Islet of Langerhans (tissue), 1 donor: Measurements from ENCODE around the gene SIM2.

ENCODE experiments used
- FAIRE-seq: peaks from one replicate; lab custom pipeline; 2011; peaks lifted over from hg19 to GRCh38; lab: Jason Lieb, UNC

Gene SIM2

GRCh38 chr21:36686955-36687354, 12.0 kb upstream of the SIM2 start:
- FAIRE-seq = no peak

GRCh38 chr21:36688324-36688723, 10.6 kb upstream of the SIM2 start:
- no peak for FAIRE-seq

DNA sequence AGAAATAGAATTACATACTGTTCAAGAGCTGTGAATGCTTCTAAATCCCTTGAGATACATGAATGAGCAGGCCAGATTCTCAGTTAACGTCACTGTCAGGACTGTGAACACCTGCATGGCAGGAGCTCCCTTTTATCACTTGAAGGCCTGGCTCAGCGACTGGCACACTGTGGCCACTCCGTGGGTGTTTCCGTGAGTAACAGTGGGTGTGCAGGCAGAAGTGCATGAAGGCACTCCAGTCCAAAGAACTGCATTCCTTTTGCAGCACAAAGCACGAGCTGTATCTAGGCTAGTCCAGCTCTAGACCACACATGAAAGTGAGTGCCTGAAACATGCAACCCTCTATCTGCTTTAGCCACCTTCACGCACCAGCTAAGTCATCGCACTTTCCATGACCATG, 9.6 kb upstream of the SIM2 start:
- FAIRE-seq = no peak

- no peak for FAIRE-seq
These were observed 8.0 kb upstream of the SIM2 start for GRCh38 chr21:36690628-36691554.

- no peak for FAIRE-seq
These were observed 7.3 kb upstream of the SIM2 start for GRCh38 chr21:36691555-36692041.

DNA sequence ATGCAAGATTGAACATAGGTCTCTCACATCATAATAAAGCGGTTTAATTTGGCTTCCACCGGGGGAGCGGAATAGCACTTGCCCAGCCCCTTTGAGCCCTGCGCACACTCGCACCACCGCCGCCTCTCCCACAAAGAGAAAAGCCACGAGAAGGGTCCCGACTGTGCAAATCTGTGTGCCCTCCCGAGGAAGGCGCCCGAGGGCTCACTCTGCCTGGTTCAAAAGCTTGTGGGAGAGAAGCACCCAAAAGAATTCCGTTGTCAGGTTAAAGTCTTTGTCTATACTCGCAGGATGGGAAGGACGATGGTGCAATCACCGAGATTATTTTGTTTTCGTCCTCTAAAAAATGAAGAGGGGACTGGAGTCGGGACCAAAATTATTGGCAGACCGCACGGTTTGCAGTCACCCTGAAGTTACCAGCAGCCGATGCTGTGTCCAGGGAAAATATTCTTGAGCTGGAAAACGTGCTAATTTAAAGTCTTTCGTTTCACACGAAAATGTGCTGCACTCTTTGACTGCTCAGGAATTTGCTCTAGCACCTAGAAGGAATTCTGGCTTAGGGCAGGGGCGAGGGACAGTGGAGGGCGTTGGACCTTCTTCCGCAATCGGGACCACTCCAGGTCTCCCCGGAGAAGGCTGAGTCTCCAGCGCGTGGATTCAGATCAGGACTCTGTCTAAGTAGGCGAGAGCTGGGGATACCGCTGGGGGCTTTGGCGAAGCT, 6.6 kb upstream of the SIM2 start:
- FAIRE-seq = no peak

DNA sequence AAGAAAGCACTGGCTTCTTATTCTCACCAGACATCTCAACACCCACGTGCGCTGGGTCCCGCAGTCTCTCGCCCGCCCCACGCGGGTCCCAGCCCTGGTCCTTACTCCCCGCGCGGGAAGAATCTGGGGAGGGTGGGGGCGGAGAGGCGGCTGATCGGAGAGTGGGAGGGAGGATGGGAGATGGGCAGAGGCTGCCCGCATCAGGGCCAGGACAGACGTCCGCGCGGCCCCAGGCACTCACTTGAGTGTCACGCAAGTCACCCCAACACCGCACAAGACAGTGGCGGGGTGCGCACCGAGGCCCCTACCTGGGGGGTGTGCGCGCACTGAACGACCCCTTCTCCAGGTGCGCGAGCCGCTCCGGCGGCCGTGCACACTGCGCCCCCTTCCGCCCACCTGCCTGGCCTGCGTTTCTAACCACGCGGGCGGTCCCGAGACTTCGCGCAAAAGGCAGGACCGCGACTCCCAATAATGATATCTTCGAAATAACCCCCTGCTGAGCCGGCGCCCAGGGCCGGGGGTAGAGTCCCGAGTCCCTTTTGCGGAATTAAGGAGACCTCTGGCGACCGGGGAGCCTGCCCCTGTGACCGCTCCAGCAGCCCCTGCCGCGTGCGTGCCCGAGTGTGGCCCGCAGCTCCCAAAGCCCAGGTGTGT, 6.0 kb upstream of the SIM2 start:
- FAIRE-seq = no peak

- FAIRE-seq = no peak
These were observed 5.4 kb upstream of the SIM2 start for GRCh38 chr21:36693489-36694030.

- FAIRE-seq = no peak
These were observed 4.8 kb upstream of the SIM2 start for GRCh38 chr21:36694031-36694515.

- FAIRE-seq = no peak
These were observed 4.2 kb upstream of the SIM2 start for GRCh38 chr21:36694593-36695282.

- no peak for FAIRE-seq
These were observed 3.7 kb upstream of the SIM2 start for GRCh38 chr21:36695283-36695634.

DNA sequence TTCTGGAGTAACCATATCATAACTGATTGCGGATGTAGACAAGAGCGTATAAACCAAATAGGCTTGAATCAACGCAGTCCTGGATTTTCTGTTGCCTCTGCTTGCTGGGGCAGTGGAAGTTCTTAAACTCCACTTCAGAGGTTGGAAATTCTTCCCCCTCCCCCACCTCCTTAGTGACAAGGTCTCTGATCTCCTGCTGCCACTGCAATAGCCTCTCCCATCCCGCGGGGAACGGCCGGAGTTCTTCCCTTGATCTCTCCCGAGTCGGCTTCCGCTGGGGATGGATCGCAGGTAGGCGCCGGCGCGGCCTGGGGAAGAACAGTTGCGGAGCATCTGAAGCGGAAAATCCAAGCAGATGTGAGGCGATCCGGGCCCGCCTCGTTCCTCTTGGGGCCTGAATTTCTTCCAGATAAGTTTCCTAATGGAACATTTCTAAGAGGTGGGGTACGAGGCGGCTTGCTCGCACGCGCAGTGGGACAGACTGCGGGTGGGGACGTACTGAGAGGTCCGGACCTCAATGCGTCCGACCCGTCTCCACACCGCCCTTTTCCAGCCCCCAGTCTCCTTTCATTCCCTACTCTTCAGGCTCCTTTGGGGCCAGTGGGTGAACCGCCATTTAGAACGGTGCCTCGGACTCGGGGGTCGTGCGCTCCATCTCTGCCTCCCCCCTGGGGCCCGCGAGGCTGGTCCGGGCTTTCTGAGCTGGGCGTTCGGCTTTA, 3.1 kb upstream of the SIM2 start:
- FAIRE-seq = no peak

DNA sequence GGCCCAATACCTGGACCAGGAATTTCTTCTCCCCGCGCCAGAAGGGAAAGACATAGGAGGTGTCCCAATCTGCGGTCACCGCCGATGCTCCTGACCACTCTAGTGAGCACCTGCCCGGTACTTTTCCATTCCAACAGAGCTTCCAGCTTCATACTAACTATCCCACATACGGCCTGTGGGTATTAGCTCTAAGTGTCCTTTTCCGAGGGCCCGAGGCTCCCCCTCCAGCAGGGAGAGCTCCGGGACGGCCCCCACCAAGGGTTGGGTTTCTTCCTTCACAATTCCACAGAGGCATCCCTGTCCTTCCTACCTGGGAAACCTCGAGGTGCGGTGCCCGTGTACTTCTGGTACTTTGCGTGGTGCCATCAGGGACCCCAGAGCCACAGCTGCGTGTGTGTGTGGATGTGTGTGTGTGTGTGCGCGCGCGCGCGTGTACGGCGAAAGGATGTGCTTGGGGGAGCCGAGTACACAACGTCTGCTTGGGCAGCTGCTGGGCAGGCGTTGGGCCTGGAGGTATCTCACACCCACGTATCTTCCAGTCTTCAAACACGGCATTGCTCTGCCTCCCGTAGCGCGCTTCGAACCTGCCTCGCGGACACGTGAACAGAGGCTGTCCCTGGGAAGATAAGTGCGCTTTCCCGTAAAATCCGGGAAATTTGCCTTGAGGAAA, 2.4 kb upstream of the SIM2 start:
- FAIRE-seq = no peak

DNA sequence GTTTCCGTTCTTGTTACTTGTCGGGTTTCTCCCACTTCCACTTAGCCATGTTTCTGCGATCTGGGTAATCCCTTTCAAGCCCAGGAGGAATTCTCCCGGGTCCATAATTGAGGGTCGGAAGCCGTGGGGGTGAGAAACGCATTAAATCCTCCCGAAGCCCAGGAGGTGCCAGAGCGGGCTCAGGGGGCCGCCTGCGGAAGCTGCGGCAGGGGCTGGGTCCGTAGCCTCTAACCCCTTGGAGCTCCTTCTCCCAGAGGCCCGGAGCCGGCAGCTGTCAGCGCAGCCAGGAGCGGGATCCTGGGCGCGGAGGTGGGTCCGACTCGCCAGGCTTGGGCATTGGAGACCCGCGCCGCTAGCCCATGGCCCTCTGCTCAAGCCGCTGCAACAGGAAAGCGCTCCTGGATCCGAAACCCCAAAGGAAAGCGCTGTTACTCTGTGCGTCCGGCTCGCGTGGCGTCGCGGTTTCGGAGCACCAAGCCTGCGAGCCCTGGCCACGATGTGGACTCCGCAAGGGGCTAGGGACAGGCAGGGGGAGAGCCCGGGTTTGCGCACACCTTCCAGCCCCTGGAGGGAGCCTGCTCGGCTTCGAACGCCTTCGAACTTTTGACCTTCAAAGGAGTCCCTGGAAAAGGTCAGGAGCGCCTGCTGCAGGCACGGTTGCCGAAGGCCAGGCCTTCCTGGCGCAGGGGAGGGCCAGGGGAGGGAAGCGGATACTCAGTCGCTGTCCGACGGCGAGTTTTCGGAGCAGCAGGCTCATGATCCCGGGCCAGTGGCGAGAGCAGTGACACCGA, 1.7 kb upstream of the SIM2 start:
- FAIRE-seq = no peak

- no peak for FAIRE-seq
These were observed 997 bp upstream of the SIM2 start for GRCh38 chr21:36697851-36698384.

- FAIRE-seq = no peak
These were observed 432 bp upstream of the SIM2 start for GRCh38 chr21:36698385-36698980.

GRCh38 chr21:36699546-36700294, 805 bp downstream of the SIM2 start:
- FAIRE-seq = no peak

DNA sequence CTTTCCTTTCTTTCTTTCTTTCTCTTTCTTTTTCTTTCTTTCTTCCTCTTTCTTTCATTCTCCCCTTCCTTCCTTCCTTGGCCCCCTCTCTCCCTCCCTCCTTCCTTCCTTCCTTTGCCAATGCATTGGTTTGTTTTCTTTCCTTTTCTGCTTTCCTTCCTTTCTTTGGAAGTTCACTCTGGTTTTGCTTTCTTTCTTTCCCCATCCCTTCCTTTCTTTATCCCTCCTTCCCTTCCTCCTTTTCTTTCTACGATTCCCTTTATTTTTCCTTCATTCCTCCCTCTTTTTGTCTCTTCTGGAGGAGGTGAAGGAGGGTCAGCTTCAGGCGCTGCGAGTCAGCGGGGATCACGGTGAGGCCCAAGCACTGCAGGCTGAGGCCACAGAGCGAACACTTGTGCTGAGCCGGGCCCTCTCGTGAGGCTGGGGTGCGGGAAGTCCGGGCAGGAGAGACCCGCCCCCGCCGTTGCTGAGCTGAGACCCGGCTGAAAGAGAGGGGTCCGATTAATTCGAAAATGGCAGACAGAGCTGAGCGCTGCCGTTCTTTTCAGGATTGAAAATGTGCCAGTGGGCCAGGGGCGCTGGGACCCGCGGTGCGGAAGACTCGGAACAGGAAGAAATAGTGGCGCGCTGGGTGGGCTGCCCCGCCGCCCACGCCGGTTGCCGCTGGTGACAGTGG, 1.5 kb downstream of the SIM2 start:
- no peak for FAIRE-seq
